ENCODE results near the gene SLC6A3.

- no peak for TF ChIP-seq CTCF (conservative IDR thresholded peaks at IDR 0.05 in 1 of 2, IDR thresholded peaks at IDR 0.05 in 1 of 2; ENCODE audit: extremely low read depth in 1 of 2, insufficient read depth in 1 of 2, low read depth in 1 of 2, low read length in 2 of 2)
- TF ChIP-seq EZH2 (IDR thresholded peaks at IDR 0.05; ENCODE audit: borderline replicate concordance, low read length): no peak
Observed at GRCh38 chr5:1417586-1418225, 27.5 kb downstream of the SLC6A3 start.
